ENCODE data around the gene NKAP.

Gene NKAP

GRCh38 chrX:119943185-119943988 lies at the start of gene NKAP:
NKAP (minus strand) TSS chrX:119943751; CDS start chrX:119943605, 146 bp downstream.
- no peak for TF ChIP-seq CTCF (conservative IDR thresholded peaks at IDR 0.05)
- peak within 1 kb of the TSS; percentile 69 for H3K27ac ChIP-seq

GRCh38 chrX:119991005-119991787 lies 47.6 kb upstream of the NKAP start:
- no peak overlapping the region for H3K27ac ChIP-seq
- TF ChIP-seq CTCF (conservative IDR thresholded peaks at IDR 0.05) = no peak

GRCh38 chrX:119990556-119991004 lies 47.0 kb upstream of the NKAP start:
- H3K27ac ChIP-seq = no peak overlapping the region
- TF ChIP-seq CTCF (conservative IDR thresholded peaks at IDR 0.05) = no peak

- TF ChIP-seq CTCF (conservative IDR thresholded peaks at IDR 0.05) = no peak
- H3K27ac ChIP-seq = no peak overlapping the region
Measured at GRCh38 chrX:119989905-119990555, 46.5 kb upstream of the NKAP start.

- no peak overlapping the region for H3K27ac ChIP-seq
- TF ChIP-seq CTCF (conservative IDR thresholded peaks at IDR 0.05) = no peak
Measured at GRCh38 chrX:119986203-119986602, 42.7 kb upstream of the NKAP start.

- no peak for TF ChIP-seq CTCF (conservative IDR thresholded peaks at IDR 0.05)
- H3K27ac ChIP-seq = peak overlapping the region; percentile 58; the same call in 1 of the 2 replicates
Measured at GRCh38 chrX:119984652-119985051, 41.1 kb upstream of the NKAP start.

GRCh38 chrX:119983494-119983893 lies 39.9 kb upstream of the NKAP start:
- TF ChIP-seq CTCF (conservative IDR thresholded peaks at IDR 0.05) = no peak
- peak overlapping the region; percentile 58; the same call in 1 of the 2 replicates for H3K27ac ChIP-seq

Measured in VCaP (cell line).